Fibroblast of mammary gland (primary cell): Measurements from ENCODE around the gene NDUFB6.
A peak's percentile ranks its signal among the peaks of the same experiment; 100 is the strongest.

Source experiments
- DNase-seq: peaks from one replicate; pipeline ENCODE4 v3.0.0-alpha.2; 2010; ENCODE audit warnings: low read depth
- H3K4me3 ChIP-seq: 2 replicates; pipeline ENCODE4 v1.5.1; 2011; ENCODE audit warnings: low read depth, mild to moderate bottlenecking, low read length, moderate library complexity; ENCODE audit not compliant: control insufficient read depth
- TF ChIP-seq, protein P1 (sequence below): conservative IDR thresholded peaks from 2 replicates; pipeline ENCODE4 v1.5.1; 2011; ENCODE audit warnings: low read depth, low read length, inconsistent platforms; ENCODE audit not compliant: control insufficient read depth, insufficient read depth

NDUFB6 gene

DNA sequence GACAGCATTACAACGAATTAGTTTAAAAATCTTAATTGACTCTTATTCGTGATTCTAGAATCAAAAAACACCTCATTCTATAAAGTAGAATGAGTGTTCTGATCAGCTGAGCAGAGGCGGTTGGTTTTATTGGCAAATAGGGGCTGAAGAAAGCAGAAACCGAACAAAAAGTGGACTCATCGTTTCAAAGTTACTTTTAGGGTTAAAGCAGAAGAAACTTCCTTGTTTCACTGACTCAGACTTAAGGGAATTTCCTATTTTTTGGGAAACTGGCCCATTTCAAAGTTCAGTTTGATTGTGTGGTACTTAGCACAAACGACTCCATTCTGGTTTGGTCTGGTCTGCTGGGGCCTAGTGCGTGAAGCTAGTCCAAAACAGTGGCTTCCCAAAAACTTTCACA lies 862 bp upstream of the NDUFB6 start:
- H3K4me3 ChIP-seq: no peak overlapping the region
- DNase-seq: no peak
- TF ChIP-seq, protein P1, sequence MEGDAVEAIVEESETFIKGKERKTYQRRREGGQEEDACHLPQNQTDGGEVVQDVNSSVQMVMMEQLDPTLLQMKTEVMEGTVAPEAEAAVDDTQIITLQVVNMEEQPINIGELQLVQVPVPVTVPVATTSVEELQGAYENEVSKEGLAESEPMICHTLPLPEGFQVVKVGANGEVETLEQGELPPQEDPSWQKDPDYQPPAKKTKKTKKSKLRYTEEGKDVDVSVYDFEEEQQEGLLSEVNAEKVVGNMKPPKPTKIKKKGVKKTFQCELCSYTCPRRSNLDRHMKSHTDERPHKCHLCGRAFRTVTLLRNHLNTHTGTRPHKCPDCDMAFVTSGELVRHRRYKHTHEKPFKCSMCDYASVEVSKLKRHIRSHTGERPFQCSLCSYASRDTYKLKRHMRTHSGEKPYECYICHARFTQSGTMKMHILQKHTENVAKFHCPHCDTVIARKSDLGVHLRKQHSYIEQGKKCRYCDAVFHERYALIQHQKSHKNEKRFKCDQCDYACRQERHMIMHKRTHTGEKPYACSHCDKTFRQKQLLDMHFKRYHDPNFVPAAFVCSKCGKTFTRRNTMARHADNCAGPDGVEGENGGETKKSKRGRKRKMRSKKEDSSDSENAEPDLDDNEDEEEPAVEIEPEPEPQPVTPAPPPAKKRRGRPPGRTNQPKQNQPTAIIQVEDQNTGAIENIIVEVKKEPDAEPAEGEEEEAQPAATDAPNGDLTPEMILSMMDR: no peak

DNA sequence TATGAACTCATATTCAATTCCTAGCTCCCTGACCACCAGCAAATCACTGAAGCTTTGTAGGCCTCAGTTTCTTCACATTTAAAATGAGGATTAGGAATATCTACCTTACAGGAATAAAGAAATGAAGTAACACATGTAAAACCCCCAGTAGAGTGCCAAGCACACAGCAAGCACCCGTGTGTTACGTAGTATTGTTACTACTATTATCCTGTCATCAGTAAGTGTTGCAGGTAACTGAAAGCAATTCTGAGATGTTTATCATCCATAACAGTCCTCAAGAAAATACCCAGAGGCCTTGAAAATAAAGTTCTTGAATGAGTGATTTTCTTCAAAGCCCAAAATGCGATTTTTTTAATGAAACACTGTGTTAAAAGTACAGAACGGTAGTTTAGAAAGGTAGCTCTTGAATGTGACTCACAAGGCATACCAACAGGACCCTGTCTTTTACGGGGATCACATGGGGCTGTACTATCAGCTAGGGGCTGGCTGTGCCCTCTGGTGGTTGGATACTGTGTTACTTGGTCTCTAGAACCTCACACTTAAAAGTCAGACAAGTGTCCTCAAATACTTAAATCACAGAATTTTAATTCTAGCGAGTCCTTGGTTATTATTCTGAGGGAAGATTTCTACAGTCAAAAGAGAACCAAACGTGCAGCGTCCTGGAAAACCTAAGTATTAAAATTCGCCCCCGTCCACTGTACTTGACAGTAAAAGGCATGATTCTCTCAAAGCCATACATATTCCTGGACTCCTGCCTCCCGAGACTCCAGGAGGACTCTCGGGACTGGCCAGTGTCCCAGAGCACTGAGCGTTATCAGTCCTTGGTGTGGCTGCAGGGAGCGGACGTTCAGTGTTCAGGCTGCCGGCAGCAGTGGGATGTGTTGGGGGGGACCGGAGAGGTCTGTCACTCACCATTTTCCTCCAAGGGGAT lies 725 bp downstream of the NDUFB6 start:
- TF ChIP-seq, protein P1: peak; percentile 83
- DNase-seq: peak; percentile 81
- H3K4me3 ChIP-seq: peak overlapping the region; percentile 83

DNA sequence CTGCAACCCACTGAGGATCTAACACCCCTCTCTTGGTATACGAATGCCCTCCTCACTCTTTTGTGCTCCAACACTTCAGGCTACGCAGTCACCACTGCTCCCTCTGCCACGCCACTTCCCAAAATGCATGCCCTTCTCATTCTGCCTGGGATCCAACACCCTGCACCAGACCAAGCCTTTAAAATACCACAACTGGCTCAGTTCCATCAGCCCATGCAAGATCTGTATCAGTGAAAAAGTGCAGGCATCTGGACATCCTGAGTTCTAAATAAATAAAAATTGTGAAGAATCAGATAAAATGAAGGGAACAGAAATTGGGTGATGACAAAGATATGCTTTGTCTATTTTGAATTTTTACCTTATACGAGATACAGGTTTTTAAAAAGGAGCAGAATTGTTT lies 2.7 kb downstream of the NDUFB6 start:
- TF ChIP-seq, protein P1: no peak
- H3K4me3 ChIP-seq: no peak overlapping the region

DNA sequence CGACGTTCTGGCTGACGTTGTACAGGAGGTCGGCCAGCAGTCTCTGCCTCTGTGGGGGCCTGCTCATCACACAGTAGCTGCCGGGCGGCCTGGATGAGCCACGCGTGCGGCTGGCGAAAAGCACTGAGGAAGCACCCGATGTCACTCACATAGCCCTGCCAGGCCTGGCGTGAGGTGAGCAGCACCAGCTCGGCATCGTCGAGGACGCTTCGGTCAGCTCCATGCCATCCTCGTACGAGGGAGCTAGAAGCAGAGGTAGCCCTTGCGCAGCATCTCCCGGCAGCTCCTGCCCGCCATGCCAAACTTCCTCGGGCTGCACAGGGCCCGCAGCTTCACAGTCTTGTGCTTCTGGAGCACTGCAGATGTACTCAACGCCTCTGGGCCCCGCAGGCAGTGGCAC lies 6.2 kb downstream of the NDUFB6 start:
- DNase-seq: no peak
- no peak overlapping the region for H3K4me3 ChIP-seq
- TF ChIP-seq, protein P1: no peak

More for the DNA sequence above, 2.7 kb downstream of the NDUFB6 start:
- DNase-seq: no peak

DNA sequence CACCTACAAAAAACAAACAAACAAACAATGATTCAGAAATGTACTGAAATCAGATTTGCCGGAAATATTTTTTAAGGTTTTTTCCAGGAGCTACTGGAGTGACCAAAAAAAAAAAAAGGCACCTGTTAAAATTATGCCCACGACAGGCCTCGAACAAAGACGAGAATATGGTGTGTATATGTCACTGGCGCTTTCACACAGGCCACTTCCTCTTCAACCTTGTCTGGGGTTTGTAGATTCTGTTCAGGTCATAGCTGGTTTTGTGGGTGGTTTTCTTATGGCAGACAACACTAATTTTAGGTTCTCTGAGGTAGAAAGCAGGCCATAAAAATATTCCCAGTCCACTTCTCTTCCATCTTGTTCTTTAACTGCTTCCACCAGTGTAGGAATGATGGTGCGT lies 7.0 kb downstream of the NDUFB6 start:
- no peak overlapping the region for H3K4me3 ChIP-seq
- TF ChIP-seq, protein P1: no peak
- no peak for DNase-seq

DNA sequence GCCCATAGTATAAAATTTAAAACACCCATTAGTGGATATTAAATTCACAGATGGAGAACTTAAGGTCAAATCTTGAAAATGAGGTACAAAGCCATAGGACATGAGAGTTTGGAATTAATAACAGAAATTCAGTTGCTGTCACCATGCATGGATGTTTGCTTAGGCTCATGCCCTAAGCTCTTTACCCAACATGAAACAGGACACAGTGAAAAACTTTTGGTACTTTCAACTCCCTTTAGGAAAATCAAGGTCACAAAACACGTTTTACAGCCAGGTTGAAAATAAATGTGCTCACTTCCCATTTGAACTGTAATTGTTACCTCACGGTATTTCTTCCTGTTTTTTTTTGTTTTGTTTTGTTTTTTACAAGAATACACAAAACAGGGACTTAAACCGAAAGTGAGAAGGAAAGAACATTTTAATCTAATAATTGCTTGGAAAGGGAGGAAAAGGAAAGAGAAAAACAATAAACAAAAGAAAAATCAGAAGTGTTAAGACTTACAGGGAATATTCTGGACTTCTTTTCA lies 14.5 kb downstream of the NDUFB6 start:
- no peak overlapping the region for H3K4me3 ChIP-seq
- TF ChIP-seq, protein P1: no peak
- DNase-seq: no peak

DNA sequence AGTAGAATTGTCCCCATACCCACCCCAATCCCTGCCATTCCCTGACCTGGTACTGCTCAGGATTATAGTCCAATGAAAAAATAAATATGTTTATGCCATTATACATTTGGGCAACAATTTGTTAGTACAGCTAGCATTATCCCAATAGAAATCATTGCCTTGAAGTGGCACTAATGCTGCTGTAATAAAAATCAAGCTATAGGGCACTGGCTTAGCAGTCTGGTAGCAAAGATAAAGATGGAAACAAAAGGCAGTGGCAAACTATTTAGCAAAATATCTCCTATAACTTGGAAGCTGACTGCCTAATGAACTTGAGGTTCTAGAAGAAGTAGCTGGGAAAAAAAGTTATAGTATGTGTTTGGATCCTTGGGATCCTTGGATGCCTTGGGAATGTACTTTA lies 18.4 kb downstream of the NDUFB6 start:
- H3K4me3 ChIP-seq: no peak overlapping the region
- no peak for DNase-seq

More for the DNA sequence above, 18.4 kb downstream of the NDUFB6 start:
- TF ChIP-seq, protein P1: no peak
